Loucy (cell line): ENCODE data around the gene MUC3A.

Source experiments
- H2AFZ ChIP-seq: fragments of 200-600 bp; sonication (generic); 2 replicates; pipeline ENCODE4 v1.6.0; 2016; ENCODE audit warnings: antibody characterized with exemption, mild to moderate bottlenecking, low read length, moderate library complexity
- H3F3A ChIP-seq: fragments of 200-600 bp; 2 replicates; pipeline ENCODE4 v1.6.0; 2016; ENCODE audit warnings: antibody characterized with exemption, low read depth, mild to moderate bottlenecking
- H3K27me3 ChIP-seq: fragments of 200-600 bp; sonication (generic); 2 replicates; pipeline ENCODE4 v1.6.1; 2014; ENCODE audit warnings: low read length, mild to moderate bottlenecking; ENCODE audit not compliant: insufficient read depth, poor library complexity, severe bottlenecking
- H3K36me3 ChIP-seq: fragments of 200-600 bp; sonication (generic); 2 replicates; pipeline ENCODE4 v1.6.1; 2016; ENCODE audit warnings: low read length; ENCODE audit not compliant: insufficient read depth
- H3K4me1 ChIP-seq: fragments of 200-600 bp; sonication (generic); 2 replicates; pipeline ENCODE4 v1.5.1; 2014; ENCODE audit warnings: low read length, mild to moderate bottlenecking; ENCODE audit not compliant: insufficient read depth, poor library complexity, severe bottlenecking
- H3K4me2 ChIP-seq: fragments of 200-600 bp; sonication (generic); 2 replicates; pipeline ENCODE4 v1.6.0; 2014; ENCODE audit warnings: antibody characterized with exemption, low read length, low read depth, mild to moderate bottlenecking; ENCODE audit not compliant: poor library complexity, severe bottlenecking
- H3K4me3 ChIP-seq: fragments of 200-600 bp; sonication (generic); 2 replicates; pipeline ENCODE4 v1.5.1; 2014; ENCODE audit warnings: low read length, mild to moderate bottlenecking, mixed read lengths; ENCODE audit not compliant: poor library complexity, severe bottlenecking
- H3K79me2 ChIP-seq: fragments of 200-600 bp; sonication (generic); 2 replicates; pipeline ENCODE4 v1.6.1; 2014; ENCODE audit warnings: low read length; ENCODE audit not compliant: insufficient read depth
- H3K9ac ChIP-seq: fragments of 200-600 bp; sonication (generic); 2 replicates; pipeline ENCODE4 v1.6.0; 2014; ENCODE audit warnings: mild to moderate bottlenecking, low read depth, low read length, moderate library complexity; ENCODE audit not compliant: poor library complexity, severe bottlenecking
- H3K9me2 ChIP-seq: fragments of 200-600 bp; sonication (generic); replicated peaks from 2 replicates; pipeline ENCODE4 v1.6.1; 2016; ENCODE audit warnings: low read depth, low read length, mixed read lengths
- H3K9me3 ChIP-seq: fragments of 200-600 bp; sonication (generic); 2 replicates; pipeline ENCODE4 v1.6.1; 2014; ENCODE audit warnings: mild to moderate bottlenecking, antibody characterized with exemption, low read length, low read depth; ENCODE audit not compliant: insufficient read depth
- H4K20me1 ChIP-seq: fragments of 200-600 bp; sonication (generic); 2 replicates; pipeline ENCODE4 v1.6.0; 2014; ENCODE audit warnings: antibody characterized with exemption, low read length, mild to moderate bottlenecking; ENCODE audit not compliant: insufficient read depth, poor library complexity, severe bottlenecking
- EZH2phosphoT487 ChIP-seq: fragments of 200-600 bp; IDR thresholded peaks from 2 replicates; pipeline ENCODE4 v1.6.1; 2018; ENCODE audit warnings: antibody characterized with exemption, mild to moderate bottlenecking, moderate library complexity, borderline replicate concordance
- TF ChIP-seq, protein P1 (sequence below): fragments of 200-600 bp; sonication (generic); conservative IDR thresholded peaks from 2 replicates; pipeline ENCODE4 v1.5.1; 2014; ENCODE audit warnings: mild to moderate bottlenecking, antibody characterized with exemption, low read length

The MUC3A gene

DNA sequence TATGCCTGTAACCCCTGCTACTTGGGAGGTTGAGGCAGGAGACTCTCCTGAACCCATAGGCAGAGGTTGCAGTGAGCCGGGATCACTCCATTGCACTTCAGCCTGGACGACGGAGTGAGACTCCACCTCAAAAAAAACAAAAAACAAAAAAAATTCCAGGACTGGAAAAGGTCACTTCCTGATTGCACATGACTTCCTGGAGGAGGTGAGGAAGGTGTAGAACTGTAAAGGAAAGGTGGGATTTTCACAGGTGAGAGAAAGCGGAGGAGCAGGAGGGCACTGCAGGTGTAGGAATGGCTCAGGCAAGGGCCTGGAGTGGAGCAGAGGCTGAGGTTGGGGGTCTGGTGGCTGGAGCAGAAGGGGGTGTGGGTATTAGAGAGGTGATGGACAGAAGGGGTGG, 3.2 kb upstream of the MUC3A start:
- no peaks in the 10 kb centered on the region for H3K36me3 ChIP-seq
- H3K27me3 ChIP-seq, result no peaks in the 10 kb centered on the region
- H3K4me3 ChIP-seq, result no peak overlapping the region
- H3K9me3 ChIP-seq, result no peaks in the 10 kb centered on the region
- no peak overlapping the region for H3K9ac ChIP-seq
- H4K20me1 ChIP-seq, result no peaks in the 10 kb centered on the region
- no peaks in the 10 kb centered on the region for H3K9me2 ChIP-seq
- TF ChIP-seq, protein P1, sequence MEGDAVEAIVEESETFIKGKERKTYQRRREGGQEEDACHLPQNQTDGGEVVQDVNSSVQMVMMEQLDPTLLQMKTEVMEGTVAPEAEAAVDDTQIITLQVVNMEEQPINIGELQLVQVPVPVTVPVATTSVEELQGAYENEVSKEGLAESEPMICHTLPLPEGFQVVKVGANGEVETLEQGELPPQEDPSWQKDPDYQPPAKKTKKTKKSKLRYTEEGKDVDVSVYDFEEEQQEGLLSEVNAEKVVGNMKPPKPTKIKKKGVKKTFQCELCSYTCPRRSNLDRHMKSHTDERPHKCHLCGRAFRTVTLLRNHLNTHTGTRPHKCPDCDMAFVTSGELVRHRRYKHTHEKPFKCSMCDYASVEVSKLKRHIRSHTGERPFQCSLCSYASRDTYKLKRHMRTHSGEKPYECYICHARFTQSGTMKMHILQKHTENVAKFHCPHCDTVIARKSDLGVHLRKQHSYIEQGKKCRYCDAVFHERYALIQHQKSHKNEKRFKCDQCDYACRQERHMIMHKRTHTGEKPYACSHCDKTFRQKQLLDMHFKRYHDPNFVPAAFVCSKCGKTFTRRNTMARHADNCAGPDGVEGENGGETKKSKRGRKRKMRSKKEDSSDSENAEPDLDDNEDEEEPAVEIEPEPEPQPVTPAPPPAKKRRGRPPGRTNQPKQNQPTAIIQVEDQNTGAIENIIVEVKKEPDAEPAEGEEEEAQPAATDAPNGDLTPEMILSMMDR, result no peak
- no peak for TF ChIP-seq EZH2phosphoT487
- no peaks in the 10 kb centered on the region for H3F3A ChIP-seq
- H3K4me2 ChIP-seq, result no peak overlapping the region
- no peaks in the 10 kb centered on the region for H3K4me1 ChIP-seq
- no peak overlapping the region for H2AFZ ChIP-seq
- no peaks in the 10 kb centered on the region for H3K79me2 ChIP-seq

DNA sequence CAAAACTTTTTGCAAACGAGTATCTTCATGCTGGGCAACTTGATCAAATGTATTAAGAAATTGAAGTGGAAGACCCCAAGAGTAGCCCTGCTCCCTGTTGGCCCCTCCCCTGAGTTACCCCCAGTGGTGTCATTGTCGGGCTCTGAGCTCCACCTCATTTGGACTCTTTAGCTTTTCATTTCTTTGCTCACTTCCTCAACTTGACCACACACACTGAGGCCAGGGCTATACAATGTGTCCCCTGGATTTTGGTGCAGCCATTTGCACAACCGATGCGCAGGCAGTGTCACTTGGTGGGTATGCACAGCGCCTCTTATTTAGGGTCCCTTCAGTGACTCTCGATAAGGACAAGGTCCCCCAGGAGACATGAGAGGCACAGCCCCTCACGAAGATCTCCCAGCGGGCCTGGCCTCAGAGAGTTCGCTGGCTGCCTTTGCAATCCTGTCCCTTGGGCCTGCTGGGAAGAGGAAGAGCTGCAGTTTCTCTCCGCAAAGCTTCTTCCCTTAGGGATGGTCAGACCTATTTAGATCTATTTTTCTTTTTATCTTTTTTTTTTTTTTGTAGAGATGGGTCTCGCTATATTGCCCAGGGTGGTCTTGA, 2.5 kb upstream of the MUC3A start:
- no peaks in the 10 kb centered on the region for H3K9me2 ChIP-seq
- H3K79me2 ChIP-seq, result no peaks in the 10 kb centered on the region
- no peaks in the 10 kb centered on the region for H3K9me3 ChIP-seq
- H4K20me1 ChIP-seq, result no peaks in the 10 kb centered on the region
- no peak overlapping the region for H3K4me3 ChIP-seq
- TF ChIP-seq EZH2phosphoT487, result no peak
- TF ChIP-seq, protein P1, result no peak
- no peak overlapping the region for H3K4me2 ChIP-seq
- H3K36me3 ChIP-seq, result no peaks in the 10 kb centered on the region
- H3K27me3 ChIP-seq, result no peaks in the 10 kb centered on the region
- no peaks in the 10 kb centered on the region for H3K4me1 ChIP-seq
- no peak overlapping the region for H3K9ac ChIP-seq
- H2AFZ ChIP-seq, result no peak overlapping the region
- no peaks in the 10 kb centered on the region for H3F3A ChIP-seq

DNA sequence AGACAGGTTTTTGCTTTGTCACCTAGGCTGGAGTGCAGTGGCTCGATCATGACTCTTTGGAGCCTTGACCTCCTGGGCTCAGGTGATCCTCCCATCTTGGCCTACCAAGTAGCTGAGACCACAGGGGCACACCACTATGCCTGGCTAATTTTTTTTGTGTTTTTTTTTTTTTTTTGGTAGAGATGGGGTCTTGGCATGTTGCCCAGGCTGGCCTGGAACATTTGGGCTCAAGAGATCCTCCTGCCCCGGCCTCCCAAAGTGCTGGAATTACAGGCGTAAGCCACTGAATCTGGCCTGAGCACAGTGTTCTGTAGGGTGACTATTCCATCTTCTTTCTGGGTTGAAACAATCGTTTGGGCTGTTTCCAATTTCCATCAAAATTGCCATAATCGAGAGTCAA, 1.5 kb upstream of the MUC3A start:
- Histone ChIP-seq H3K9ac (no peak overlapping the region), H3K9me3 (no peaks in the 10 kb centered on the region), H2AFZ (no peak overlapping the region), H3F3A (no peaks in the 10 kb centered on the region), H3K79me2 (no peaks in the 10 kb centered on the region), H3K9me2 (no peaks in the 10 kb centered on the region), H3K36me3 (no peaks in the 10 kb centered on the region), H3K4me2 (no peak overlapping the region), H3K4me3 (no peak overlapping the region), H3K27me3 (no peaks in the 10 kb centered on the region), H4K20me1 (no peaks in the 10 kb centered on the region), H3K4me1 (no peaks in the 10 kb centered on the region)
- TF ChIP-seq EZH2phosphoT487, result no peak
- TF ChIP-seq, protein P1, result no peak
